GM21529 (cell line): ENCODE results near the gene CLRN3.

Source experiments
- ATAC-seq: cut with Tn5 transposase; IDR thresholded peaks from one replicate; pipeline ENCODE4 v1.9.1; 2021; ENCODE audit not compliant: unreplicated experiment

The CLRN3 gene

DNA sequence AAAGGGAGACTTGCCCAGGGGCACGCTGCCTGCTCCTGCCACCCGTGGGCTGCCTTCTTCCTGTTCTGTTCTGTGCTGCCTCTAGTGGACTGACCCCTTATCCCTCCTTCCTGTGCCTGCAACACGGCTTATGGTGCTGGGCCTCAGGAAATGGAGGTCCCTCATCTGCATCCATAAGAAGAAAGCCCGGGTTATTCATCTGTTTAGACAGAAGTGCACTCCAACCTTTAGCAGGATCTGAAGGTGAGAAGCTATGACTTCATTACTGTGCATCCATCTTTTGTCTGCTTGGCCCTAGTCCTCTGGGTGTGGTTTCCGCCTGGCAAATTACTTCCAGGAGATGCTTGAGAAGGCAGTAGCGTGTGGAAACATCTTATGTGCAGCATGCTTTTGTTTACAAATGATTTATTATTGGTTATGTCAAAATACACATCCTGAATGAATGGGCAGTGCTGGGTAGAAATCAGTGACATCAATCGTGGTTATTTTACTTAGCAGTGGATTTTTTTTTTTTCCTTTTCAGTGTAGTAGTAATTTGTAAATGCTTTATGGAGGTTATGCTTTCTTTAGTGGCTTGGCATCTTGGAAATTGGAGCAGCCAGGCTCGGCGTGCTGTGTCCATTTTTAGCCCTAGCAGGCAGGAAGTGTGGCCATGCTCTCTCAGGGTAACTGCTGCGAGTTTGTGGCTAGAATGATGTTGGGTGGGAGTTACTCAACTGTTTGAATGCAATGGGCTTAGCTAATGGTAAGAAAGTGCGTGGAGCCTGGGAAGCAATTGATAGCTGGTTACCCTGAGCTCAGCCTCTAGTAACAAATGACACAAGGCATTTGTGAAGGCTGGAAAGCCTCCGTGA lies 26.9 kb upstream of the CLRN3 start:
- no peak for ATAC-seq

- no peak for ATAC-seq
Measured at GRCh38 chr10:127918572-127918971, 25.8 kb upstream of the CLRN3 start.

DNA sequence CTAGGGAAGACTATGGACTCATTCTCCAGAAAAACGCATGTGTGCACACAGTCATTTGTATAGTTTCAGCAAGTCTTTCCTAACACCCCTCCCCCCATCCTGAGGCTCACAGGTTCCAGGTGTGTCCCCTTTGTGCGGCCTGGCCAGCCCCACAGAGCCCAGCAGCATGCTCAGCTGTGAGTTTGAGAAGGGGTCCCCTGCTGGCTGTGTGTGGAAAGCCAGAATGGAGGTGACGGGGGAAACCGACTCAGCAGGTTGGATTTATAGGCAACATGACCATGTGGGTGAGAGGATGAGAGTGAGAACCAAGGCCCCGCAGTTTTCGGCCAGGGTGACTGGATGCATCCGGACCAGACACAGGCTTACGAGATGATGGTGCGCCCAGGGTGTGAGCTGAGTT lies 24.1 kb upstream of the CLRN3 start:
- ATAC-seq, result no peak

- no peak for ATAC-seq
Measured at GRCh38 chr10:127915324-127915723, 22.6 kb upstream of the CLRN3 start.

DNA sequence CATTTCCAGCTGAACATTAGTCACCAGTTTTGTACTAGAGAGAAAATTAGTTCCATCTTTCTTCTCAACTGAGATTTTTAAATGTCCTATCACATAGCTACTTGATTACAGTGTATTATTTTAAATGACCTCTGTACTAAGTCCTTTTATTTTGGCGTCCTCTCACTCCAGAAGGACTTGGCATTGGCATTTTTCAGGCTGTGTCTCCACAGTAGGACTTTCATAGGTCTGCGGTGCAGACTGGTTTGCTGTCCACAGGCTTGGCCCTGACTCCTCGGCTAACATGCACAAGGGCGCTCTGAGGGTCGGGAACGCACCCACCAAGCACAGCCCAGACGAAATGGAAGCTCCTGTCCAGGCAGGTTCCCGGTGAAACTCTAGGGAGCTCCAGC lies 20.6 kb upstream of the CLRN3 start:
- ATAC-seq, result no peak

DNA sequence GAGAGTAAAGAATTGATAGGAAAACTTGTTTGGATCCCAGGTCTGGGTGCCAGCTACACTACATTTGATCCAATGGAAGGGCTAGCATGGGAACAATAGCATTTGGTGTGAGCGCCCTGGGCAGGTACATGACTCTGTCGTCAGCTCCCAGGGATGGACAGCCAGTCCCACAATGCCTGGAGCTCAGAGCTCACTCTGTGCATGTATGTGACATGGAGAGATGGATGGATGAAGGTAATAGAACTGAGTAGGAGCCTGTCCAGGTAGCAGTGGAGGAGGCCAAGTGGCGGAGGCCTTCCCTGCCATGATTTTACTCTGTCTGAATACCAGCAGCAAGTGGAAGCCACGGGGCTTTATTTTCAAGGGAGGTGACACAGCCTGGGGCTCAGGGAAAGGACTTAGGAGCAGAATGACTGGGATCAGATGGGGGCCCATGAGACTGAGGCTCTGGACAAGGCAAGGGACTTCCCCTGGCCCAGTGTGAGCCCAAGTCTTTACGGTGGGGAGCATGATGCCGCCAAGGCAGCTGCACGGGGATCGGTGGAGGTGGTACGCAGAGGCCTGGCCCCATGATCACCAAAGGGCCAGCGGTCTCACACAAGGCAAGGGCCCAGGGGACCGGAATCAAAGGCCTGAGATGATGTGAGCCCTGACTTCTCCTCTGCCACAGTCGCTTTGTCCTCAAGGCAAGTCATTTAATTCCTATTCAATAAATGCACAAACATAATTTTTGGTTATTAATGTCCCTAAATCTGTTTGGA lies 20.0 kb upstream of the CLRN3 start:
- ATAC-seq, result no peak

DNA sequence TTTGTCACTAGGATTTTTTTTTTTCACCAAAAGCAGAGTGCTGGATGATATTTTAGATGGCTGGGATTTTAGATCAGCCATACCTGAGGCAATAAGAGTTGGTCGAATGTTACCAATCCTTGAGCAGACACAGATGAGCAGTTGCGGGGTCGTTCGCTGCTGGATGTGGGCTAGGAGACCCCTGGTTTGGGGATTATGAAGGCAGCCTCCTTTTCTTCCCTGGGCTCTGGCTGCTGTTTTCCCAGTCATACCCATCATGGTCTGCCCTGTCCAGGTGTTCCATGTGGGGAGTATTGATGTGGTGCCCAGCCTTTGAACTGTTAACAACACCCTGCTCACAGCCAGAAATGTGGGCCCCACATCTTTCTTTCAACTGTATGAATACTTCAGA lies 19.1 kb upstream of the CLRN3 start:
- ATAC-seq, result no peak

DNA sequence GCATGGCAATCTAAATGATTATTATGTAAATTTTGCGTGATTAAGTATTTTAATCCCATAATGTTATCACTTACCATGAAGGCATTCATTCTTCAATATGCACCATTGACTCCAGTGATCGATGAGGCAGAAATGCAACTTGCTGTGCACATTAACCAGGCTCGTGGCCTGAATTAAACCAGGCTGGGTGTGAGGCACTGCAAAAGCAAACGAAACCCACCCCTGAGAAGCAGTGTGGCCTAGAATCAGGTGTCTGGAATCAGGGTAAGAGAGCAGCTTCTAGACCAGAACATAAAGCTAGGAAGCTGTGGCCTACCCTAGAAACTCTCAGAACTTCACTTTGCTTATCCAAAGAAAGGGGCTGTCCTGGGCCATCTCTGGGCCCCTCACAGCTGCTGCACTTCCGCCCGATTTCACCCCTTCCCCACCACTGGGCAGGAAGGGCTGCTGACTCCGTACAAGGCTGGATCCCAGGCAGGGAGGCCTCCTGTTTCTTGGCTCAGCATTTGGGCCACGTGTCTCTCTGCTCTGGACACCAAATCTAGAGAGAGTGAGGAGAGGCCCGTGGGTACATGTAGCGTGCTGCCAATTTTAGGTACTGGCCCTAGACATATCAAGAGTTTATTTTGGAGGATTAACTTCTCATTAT lies 18.6 kb upstream of the CLRN3 start:
- ATAC-seq, result no peak

DNA sequence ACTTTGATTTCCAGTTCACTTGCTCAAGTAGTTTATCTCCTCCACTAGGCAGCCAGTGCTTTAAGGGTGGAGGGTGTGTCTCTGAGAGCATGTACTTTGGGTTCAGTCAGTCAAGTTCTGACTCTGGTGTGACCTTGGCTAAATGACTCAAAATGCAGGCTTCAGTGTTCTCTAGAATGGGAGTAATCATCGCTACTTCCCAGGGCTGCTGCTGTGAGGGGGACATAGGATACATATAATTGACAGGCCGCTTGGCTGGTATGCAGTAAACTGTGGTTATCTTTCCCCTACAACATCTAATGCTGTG lies 17.7 kb upstream of the CLRN3 start:
- no peak for ATAC-seq

GRCh38 chr10:127909716-127910463 lies 17.1 kb upstream of the CLRN3 start:
- no peak for ATAC-seq

DNA sequence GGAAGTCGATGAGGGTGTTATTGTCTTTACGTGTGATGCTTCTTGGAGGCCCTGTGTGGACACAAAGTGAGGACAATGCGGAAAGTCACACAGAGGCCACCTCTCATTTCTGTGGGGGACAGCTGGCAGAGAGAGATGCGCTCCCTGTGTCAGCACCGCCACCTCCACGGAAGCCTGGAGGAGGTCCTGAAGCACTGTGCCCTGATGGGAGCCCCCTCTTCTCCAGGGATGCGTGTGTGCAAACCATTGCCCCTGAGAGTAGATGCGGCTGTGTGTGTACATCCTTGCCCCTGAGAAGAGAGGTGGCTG lies 16.2 kb upstream of the CLRN3 start:
- ATAC-seq, result no peak

DNA sequence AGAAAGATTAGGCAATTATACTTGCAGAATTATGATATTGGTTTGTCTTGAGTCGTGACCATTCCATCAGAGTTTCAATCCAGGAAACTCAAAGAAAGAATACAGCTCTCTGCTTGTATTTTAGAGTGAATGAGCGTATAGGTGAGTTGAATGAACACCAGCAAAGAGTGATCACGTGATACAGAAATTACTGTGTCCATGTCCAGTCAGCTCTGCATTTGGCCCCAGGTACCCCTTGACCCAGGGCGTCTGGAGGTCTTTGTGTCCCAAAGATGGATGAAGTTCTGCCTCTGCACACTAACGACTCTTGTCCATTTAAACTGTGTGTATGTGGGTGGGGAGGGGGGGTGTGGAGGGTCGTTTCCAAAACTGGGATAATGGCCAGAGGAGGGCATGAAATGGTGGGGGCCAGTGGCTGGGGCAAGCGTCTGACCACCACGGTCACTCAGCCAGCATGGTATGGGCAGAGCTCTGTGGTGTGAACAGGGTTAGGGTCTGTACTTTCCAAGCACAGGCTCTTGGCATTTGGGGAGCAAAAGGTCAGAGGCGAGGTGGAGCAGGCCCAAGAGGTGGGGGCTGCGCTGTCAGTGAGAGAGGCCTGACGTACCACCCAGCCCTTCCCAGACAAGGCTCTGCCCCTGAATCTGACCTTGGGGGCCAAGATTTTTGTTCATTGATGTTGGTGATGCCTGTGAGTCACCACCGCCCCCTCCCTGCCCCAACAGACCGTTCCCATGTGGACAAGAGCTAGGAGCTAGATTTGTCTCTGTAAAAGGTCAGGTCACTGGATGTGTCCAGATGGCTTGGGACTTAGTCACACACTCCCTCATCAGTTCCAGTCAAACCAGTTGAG lies 15.6 kb upstream of the CLRN3 start:
- no peak for ATAC-seq

- no peak for ATAC-seq
Measured at GRCh38 chr10:127907411-127908105, 14.8 kb upstream of the CLRN3 start.

- peak; percentile 90 for ATAC-seq
Measured at GRCh38 chr10:127906548-127907377, 14.0 kb upstream of the CLRN3 start, which contains the start of gene PTPRE. PTPRE (plus strand) TSS chr10:127907103; CDS start chr10:128040882, 133,779 bp downstream.

DNA sequence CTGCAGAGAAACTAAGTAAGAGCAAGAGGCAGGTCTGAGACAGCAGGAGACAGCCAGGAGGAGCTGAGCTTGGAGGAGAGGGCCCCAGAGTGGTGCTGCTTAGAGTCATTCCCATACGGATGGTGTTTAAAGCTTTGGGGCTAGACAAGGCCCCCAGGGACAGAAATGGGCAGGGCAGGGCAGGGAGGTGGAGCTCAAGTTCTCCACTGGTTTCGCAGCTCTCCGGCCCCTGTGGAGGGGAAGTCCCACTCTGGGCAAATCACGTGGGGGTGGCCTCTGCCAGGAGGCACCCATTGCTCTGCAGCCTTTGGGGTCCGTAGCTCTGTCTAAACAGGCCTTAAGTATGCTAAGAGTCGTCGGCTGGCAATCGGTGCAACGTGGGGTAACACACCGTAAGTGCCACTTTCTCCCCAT lies 13.1 kb upstream of the CLRN3 start:
- no peak for ATAC-seq

DNA sequence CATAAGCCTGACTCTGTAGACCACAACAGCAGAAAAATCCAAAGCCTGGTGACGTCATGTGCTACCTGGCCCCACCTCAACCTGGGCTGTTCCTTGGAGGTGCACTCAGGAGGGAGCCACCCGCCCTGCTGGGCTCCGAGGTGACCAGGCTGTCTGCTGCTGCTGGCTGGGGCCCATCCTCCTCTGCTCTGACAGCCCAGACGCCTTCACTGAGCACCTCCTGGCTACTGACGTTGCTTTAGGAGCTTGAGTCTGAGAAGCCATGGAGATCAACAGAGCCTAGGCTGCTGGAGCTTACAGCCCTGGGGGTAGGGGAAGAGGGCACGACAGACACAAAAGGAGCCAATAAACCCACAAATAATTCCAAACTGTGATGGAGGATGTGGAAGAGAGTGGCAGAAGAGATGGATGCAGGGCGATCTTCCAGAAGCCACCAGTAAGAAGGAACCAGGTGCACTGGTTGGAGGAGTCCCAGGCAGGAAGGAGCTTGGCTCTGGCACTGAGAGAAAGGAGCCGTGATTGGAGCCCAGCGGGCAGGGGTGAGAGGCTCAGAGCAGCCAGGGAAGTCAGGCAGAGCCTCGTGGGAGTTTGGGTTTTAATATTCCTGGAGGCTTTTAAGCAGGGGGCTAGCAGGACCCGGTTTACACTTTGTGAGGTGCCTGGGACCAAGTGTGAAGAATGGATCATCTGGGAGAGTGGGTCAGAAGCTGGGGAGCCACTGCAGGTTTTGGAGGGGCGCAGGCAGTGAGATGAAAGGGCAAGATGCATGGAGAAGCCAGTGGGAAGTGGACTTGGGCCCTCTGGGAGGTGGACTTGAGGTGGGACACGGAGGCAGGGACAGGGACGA lies 12.5 kb upstream of the CLRN3 start:
- no peak for ATAC-seq

GRCh38 chr10:127904311-127905000 lies 11.7 kb upstream of the CLRN3 start:
- ATAC-seq, result no peak

DNA sequence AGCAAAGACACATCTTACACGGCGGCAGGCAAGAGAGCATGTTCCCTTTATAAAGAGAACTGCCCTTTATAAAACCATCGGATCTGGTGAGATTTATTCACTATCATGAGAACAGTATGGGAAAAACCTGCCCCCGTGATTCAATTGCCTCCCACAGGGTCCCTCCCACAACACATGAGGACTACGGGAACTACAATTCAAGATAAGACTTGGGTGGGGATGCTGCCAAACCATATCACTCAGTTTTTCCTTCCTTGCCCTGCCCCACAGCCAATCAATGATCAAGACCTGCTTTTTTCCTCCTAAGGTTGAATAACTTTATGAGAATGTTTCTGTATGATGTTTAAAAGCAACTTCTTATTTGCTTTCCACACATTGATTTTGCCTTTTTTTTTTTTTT lies 11.0 kb upstream of the CLRN3 start:
- no peak for ATAC-seq
